ENCODE data around the gene ANKMY1. TPM values are rescaled to one million over a fixed set of nuclear protein-coding genes. Genes with fewer than 3 reads are reported as not detected.

ANKMY1 gene
- polyA plus RNA-seq, 2 of the 4 experiments (the other 2 are of a cell fraction) = 10.6 to 16.5 TPM

DNA sequence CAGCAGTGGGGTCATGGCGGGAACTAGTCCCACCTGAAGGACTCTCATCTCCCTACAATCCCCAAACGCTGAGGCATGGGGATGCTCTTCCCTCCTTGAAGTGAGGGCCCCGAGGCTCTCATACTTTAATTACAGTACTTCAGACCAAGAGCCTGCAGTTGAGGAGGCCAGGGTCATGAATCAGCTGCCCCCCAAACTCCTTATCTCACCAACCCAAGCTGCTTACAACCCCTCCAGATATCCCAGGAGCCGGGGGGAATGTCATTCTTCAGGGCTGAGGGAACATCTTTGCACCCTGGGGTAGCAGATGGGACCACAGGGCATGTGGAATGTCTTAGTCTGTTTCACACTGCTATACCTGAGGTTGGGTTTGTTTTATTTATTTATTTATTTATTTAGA is 26.0 kb upstream of the ANKMY1 start (continued):
- no peak for TF ChIP-seq HDAC2 (IDR thresholded peaks at IDR 0.05)
- TF ChIP-seq, protein P1, sequence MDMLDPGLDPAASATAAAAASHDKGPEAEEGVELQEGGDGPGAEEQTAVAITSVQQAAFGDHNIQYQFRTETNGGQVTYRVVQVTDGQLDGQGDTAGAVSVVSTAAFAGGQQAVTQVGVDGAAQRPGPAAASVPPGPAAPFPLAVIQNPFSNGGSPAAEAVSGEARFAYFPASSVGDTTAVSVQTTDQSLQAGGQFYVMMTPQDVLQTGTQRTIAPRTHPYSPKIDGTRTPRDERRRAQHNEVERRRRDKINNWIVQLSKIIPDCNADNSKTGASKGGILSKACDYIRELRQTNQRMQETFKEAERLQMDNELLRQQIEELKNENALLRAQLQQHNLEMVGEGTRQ (IDR thresholded peaks at IDR 0.05) = no peak
- TF ChIP-seq, protein P2, sequence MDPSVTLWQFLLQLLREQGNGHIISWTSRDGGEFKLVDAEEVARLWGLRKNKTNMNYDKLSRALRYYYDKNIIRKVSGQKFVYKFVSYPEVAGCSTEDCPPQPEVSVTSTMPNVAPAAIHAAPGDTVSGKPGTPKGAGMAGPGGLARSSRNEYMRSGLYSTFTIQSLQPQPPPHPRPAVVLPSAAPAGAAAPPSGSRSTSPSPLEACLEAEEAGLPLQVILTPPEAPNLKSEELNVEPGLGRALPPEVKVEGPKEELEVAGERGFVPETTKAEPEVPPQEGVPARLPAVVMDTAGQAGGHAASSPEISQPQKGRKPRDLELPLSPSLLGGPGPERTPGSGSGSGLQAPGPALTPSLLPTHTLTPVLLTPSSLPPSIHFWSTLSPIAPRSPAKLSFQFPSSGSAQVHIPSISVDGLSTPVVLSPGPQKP (IDR thresholded peaks at IDR 0.05; ENCODE audit: low read depth, low read length) = no peak

DNA sequence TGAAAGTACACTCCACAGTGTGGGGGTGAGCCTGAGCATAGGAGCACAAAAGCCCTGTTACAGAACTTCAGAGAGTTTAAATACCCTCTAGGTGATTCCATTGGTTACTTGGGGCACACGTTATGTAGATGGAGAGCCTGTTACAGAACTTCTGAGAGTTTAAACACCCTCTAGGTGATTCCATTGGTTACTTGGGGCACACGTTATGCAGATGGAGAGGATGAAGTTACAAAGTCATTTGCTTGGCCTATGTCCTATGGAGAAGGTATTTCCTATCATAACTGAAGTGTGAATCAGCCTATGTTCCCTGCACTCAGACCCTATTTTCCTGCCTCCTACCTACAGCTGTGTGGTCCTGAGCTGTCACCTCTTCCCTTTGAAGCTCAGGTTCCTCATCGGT is 25.0 kb upstream of the ANKMY1 start:
- Histone ChIP-seq H3K9me3 (no peaks in the 10 kb centered on the region), H3K4me1 (peaks cover 39% of the 10 kb centered on the region), H3K4me3 (no peak overlapping the region), H3K27ac (no peak overlapping the region), H3K4me2 (no peak overlapping the region)
- WGBS (ENCODE audit: missing lambda C conversion rate) = 75% methylated on average over 3 of the region's 3 CpGs
- no peak for FAIRE-seq
- TF ChIP-seq MAZ (IDR thresholded peaks at IDR 0.05; ENCODE audit: borderline replicate concordance, low read depth, low read length) (no peak), RNF2 (IDR thresholded peaks at IDR 0.05; ENCODE audit: borderline replicate concordance, low read depth) (no peak), FOSL2 (IDR thresholded peaks at IDR 0.05) (no peak), FOSL2 (CRISPR knock-in tag; IDR thresholded peaks at IDR 0.05) (no peak), ZC3H11A (IDR thresholded peaks at IDR 0.05) (no peak), RFX5 (IDR thresholded peaks at IDR 0.05) (no peak), TFCP2L1 (CRISPR knock-in tag; IDR thresholded peaks at IDR 0.05) (no peak), NFE2L2 (conservative IDR thresholded peaks at IDR 0.05; ENCODE audit: low read length) (no peak), RARB (CRISPR knock-in tag; IDR thresholded peaks at IDR 0.05) (no peak), SREBF2 (IDR thresholded peaks at IDR 0.05) (no peak)
- TF ChIP-seq, protein P3, sequence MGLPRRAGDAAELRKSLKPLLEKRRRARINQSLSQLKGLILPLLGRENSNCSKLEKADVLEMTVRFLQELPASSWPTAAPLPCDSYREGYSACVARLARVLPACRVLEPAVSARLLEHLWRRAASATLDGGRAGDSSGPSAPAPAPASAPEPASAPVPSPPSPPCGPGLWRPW (IDR thresholded peaks at IDR 0.05) = no peak
- TF ChIP-seq, protein P4, sequence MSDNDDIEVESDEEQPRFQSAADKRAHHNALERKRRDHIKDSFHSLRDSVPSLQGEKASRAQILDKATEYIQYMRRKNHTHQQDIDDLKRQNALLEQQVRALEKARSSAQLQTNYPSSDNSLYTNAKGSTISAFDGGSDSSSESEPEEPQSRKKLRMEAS (IDR thresholded peaks at IDR 0.05) = no peak
- no peak for ATAC-seq
- ChIA-PET CTCF (interaction anchor here (1.7 kb wide), 1 partner anchor 17 kb away, joined by 7 read pairs; no protein-coding TSS in a partner anchor), POLR2A (no interaction called here)
- DNase-seq (ENCODE audit: low read depth in 1 of 2, low spot score in 1 of 2) = no peak

DNA sequence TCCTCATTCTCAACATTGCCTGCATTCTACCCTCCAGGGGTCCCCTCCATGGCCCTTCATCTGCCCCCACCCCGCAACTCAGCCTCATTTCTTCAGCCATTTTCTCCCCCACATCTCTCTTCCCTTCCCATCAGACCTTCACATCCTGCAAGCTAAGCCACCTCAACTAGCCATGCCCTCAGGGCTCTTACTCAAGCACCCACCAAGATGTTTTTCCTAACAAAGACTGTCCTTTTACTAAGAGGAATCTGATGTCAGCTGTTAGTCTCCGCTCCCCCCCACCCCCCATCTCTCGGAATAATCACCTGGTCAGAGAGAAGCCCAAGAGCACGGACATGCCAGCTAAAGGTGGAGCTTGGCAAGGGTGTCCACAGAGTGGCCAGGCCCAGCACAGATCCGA is 24.0 kb upstream of the ANKMY1 start:
- TF ChIP-seq, protein P5, sequence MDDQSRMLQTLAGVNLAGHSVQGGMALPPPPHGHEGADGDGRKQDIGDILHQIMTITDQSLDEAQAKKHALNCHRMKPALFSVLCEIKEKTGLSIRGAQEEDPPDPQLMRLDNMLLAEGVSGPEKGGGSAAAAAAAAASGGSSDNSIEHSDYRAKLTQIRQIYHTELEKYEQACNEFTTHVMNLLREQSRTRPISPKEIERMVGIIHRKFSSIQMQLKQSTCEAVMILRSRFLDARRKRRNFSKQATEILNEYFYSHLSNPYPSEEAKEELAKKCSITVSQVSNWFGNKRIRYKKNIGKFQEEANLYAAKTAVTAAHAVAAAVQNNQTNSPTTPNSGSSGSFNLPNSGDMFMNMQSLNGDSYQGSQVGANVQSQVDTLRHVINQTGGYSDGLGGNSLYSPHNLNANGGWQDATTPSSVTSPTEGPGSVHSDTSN (IDR thresholded peaks at IDR 0.05) = no peak
- TF ChIP-seq, protein P6, sequence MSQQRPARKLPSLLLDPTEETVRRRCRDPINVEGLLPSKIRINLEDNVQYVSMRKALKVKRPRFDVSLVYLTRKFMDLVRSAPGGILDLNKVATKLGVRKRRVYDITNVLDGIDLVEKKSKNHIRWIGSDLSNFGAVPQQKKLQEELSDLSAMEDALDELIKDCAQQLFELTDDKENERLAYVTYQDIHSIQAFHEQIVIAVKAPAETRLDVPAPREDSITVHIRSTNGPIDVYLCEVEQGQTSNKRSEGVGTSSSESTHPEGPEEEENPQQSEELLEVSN (IDR thresholded peaks at IDR 0.05; ENCODE audit: borderline replicate concordance, low read depth) = no peak
- TF ChIP-seq EHF (CRISPR knock-in tag; IDR thresholded peaks at IDR 0.05) (no peak), NPAS2 (CRISPR knock-in tag; IDR thresholded peaks at IDR 0.05; ENCODE audit: borderline replicate concordance) (no peak), HOXB13 (CRISPR knock-in tag; IDR thresholded peaks at IDR 0.05; ENCODE audit: low read depth) (no peak), EHMT2 (IDR thresholded peaks at IDR 0.05; ENCODE audit: low read depth) (no peak), RAD21 (conservative IDR thresholded peaks at IDR 0.05 in 1 of 2, IDR thresholded peaks at IDR 0.05 in 1 of 2) (no peak), ZC3H11A (IDR thresholded peaks at IDR 0.05) (no peak), PHF8 (IDR thresholded peaks at IDR 0.05; ENCODE audit: borderline replicate concordance, low read depth) (no peak), ZNF302 (CRISPR knock-in tag; IDR thresholded peaks at IDR 0.05) (no peak)
- TF ChIP-seq, protein P3 (IDR thresholded peaks at IDR 0.05) = no peak
- TF ChIP-seq, protein P2 (IDR thresholded peaks at IDR 0.05; ENCODE audit: low read depth, low read length) = no peak
- ChIA-PET POLR2A (no interaction called here), CTCF (interaction anchor here (0.8 to 1.1 kb wide), 2 partner anchors 9 to 23 kb away, joined by 3 read pairs; no protein-coding TSS in a partner anchor)
- Histone ChIP-seq H3K4me1 (peaks cover 35% of the 10 kb centered on the region), H3K27ac (no peak overlapping the region), H3K9me3 (no peaks in the 10 kb centered on the region), H3K4me3 (no peak overlapping the region), H3K4me2 (no peak overlapping the region)
- over 99% methylated on average over 5 of the region's 5 CpGs for WGBS (ENCODE audit: missing lambda C conversion rate)
- DNase-seq (ENCODE audit: low read depth in 1 of 2, low spot score in 1 of 2) (no peak), ATAC-seq (no peak), FAIRE-seq (no peak)
